GM19193 (cell line): ENCODE data around the gene ROBO4.

Experiments used
- POLR2A ChIP-seq: IDR thresholded peaks from 4 replicates; pipeline ENCODE4 v1.6.1; 2011; ENCODE audit not compliant: insufficient read depth, insufficient read length; ENCODE audit errors: extremely low read depth

Gene ROBO4

DNA sequence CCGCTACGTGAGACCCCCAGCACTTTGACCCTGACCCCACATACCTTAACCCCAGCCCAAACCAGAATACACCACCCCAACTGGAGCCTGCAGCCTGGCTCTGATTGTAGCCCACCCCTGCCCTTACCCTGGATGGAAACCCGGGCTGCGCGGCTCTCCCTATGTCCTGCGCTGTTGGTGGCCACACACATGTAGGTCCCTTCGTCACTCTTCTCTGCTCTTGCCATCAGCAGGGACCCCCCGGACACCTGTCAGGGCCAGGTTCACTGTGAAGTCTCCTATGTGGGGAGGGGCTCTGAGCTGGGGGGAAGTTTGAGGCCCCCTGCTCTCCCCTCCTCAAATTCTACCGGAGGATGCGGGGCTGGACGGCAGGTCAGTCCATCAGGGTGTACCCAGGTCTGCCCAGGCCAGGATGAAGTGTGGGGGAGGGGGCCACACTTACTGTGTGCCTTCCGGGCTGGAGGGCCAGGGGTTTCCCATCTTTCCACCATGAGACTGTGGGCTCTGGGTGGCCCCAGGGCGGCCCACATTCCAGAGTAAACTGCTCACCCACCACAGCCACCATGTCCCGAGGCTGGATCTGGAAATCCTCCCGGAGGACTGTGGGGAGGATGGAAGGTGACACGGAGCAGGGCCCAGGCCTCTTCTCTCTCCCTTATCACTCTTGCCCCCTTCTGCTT is 1.5 kb downstream of the ROBO4 start:
- TF ChIP-seq POLR2A = no peak

DNA sequence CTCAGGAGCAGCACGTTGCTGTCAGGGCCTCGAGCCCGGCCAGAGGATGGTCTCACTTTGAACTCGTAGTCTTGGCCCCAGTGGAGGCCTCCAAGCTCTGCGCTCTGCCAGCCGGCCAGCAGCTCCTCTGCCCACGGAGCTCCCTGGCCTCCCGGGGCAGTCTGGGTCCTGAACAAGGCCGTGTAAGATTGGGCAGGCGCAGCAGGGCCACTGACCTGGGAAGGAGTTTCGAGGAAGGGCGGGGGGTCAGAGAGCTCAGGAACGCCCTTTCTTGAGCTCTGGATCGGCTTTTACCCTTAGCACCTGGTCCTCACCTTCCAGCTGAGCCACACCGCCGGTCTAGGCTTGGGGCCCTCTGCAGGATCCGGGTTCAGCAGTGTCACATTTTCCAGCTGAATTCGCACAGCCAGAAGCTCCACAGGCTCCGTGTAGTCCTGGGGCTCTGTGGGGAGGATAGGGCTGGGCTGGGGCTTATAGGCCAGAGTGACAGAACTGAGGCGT is 2.1 kb downstream of the ROBO4 start:
- no peak for TF ChIP-seq POLR2A

DNA sequence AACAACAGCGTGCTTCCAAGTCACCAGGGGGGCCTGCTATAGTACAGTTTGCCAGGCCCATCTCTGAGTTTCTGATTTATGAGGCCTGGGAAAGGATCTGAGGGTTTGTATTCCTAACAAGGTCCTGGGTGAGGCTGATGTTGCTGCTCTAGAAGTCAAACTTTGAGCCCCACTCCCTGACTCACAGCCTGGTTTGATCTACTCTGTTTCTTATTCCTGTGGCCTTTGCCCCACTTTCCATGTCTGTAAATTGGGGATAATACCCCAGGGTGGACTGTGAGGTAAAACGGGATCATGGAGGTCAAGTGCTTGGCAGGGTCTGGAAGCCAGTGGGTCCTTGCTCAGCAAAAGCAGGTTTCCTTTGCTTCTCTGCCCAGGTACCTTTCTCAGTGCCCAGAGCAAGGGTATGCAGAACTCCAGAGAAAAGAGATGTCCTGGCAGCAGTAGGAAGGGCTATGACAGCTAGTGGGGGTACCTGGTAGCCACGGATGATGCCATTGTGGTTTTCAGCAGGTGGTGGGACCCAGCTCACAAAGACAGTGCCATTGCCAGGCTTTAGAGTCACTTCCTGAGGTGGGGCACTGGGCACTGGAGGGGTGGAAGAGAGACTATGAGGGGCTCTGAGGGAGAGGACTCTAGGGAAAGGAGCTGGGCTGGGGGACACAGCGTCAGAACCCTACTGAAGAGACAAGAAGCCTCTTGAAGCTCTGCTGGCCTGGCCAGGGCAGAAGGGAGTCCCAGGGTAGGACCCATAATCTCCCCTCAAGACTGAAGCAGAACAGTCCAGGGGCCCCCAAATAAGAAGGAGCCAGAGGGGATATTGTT is 2.8 kb downstream of the ROBO4 start:
- TF ChIP-seq POLR2A = no peak

DNA sequence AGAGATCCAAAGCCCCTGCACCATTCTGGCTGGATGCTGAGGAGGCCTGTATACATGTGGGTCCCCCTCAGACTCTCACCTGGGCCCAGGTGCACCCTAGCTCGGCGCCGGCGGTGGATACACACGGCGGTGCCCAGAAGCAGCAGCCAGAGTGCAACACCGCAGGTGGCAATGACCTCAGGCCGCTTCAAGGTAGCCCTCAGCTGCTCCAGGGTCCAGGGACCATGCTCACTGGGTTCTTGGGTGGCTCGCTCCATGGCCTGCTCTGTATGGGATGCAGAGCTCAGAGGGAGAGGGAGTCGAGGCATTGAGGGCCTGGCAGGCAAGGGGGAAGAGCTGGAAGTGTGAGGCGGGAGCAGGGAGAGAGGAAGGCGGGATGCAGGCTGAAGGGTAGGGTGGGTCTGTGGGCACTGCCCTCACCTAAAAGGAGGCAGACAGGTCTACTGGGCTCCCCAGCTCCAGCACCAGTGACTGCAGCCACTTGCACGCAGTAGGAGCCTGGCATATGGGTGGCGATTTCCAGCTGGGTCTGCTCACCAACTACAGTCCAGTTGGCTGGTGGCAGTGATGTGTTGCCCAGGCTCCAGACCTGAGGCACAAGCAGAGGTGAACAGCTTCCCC is 3.8 kb downstream of the ROBO4 start:
- TF ChIP-seq POLR2A = no peak

DNA sequence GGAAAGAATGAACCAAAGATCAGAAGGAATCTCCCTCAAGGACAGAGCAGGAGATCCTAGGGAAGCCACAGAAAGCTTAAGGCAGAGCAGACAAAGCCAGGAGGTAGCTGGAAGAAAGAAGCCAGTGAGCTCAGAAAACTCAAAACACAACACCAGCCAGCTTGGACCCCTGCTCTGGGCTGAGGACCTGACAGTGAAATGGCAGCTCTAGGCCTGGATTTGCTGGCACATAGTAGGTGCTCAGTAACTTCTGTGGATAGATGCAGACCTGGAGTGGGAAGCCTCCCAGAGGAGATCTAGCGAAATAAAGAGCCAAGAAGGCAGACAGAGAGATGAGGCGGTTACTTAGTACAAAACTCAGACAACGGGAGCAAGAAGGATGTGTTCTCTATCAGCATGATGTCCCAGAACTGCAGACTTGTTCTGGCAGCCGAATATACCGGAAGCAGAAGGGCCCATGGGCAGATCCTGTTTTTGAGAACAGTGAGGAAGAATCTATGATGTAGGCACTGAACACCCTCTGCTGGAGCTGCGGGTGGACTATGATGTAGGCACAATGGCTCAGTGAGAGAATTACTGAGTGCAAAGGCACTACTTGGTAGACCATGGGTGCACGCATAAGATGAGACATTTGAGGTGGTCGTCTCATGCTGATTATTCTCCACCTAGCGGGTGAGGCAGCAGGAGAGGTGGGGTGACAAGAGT is 4.8 kb downstream of the ROBO4 start:
- no peak for TF ChIP-seq POLR2A

DNA sequence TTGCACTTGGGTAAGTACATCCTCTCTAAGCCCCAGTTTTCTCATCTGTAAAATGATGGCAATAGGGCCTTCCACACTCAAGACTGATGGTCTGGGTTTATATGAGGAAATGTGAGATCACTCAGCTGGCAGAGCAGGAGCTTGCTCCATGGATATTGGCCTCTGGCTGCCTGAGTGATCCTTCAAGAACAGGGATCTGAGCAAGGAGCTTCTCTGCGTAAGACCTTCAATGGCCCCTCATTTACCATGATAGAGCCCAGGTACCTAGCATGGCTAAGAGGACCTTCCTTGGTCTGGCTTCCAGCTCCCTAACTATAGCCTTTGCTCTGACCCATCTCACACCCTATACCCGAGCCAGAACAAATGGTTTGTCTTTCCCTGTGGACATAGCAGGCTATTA is 5.5 kb downstream of the ROBO4 start:
- TF ChIP-seq POLR2A = no peak

DNA sequence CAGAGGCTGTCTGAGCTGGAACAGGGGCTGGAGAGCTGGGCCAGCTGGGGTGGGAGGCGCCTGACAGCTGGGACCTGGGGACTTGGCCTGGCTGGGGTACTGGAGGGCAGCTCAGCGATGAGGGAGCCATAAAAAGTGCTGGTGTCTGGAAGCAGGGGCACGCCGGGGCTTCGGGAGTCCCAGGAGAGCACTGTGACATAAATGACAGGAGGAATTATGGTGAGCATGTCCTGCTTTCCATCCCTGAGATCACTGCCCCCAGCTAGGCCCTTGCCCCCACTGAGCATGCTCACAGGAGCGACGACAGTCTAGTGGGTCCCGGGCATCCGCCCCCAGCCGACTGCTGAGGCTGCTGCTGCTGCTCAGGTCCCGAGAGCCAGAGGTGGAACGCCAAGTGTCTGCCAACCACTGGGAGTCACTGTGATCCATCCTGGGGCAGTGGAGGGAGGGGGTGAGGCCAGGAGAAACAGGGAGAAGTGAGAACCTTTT is 6.2 kb downstream of the ROBO4 start:
- TF ChIP-seq POLR2A = no peak

DNA sequence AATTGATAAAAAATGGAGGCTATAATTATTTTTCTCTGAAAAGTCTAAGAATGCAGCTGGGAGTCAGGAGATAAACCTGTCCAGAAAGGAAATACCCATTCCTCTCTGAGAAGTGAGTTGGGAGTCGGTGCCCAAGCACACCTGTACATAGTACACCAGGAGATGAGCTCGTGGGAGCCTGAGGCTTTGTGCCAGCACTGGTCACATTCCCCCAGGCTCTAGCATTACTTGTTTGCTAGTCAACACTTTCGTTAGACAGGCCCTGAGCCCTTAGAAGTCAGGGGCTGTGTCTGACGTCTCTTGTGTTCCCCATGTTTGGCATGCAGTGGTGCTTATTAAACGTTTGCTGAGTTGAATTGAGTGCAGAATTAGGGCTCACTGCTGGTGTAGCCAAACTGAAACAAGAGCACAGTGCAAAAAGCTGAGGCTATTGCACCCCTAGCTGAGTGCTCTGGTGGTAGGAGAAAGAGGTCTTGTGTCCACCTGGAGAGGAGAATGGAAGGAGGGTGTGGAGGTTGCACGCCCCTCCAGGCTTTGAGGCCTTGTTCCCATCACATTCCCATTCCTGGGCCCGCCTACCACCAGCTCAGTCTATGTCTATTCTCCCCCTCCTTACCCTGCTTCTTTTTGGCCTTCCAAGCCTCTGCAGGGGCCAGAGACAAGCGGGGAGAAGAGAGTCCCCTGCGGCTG is 6.8 kb downstream of the ROBO4 start:
- TF ChIP-seq POLR2A = no peak

DNA sequence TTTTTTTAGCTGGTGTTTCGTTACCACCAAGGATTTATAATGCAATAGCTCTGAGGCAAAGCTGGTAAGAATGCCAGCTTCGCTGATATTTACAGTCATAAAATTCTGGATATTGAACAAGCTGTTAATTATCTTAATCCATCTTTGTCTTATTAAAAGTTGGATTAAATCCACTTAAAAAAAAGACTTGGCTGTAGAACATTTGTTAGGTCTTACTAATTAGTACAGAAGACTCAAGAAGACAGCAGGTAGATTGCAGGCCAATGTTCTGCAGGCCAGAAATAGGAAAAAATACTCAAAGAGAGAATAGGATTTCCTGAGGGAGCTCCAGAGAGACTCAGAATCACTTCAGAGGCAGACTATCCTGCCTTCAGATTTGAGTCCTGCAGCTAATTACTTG is 7.5 kb downstream of the ROBO4 start:
- TF ChIP-seq POLR2A = no peak

DNA sequence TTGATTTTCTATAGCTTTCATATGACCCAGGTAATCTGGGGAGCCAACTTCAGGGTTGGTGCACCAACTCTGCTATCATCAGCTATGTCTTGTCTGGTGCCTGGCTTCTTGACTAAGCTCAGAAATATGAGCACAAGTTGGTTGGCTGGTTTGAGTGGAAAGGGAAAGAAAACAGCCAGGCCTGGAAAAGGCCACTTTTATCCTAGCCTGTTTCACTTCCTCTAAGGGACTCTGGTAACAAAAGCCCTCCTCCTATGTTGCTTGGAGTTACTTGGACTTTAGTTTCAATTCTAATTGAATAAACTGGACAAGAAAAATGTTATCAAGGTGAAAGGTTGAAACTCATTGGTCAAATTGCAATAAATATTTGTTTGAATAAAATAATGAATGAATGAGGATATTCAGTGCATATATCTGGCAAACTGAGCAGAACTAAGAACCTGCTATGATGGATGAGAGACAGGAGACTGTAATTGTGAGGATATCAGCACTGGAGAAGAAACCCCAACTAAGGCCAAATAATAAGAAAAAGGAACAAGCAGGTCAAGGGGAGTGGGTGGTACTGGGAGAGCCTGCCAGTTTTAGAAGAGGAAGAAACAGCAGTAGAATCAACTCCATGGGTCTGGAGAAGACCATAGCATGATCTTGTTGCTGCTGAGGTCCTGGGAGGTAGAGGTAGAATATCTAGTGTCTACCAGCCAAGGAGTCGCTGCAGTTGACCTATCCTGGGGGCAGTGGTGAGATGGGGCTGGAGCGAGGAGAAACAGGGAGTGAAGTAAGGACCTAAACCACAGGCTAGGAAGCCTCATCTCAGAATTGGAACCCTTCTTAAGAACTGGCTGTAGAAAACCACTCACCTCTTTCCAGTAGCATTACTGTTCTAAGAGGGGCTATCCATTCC is 8.2 kb downstream of the ROBO4 start:
- no peak for TF ChIP-seq POLR2A

DNA sequence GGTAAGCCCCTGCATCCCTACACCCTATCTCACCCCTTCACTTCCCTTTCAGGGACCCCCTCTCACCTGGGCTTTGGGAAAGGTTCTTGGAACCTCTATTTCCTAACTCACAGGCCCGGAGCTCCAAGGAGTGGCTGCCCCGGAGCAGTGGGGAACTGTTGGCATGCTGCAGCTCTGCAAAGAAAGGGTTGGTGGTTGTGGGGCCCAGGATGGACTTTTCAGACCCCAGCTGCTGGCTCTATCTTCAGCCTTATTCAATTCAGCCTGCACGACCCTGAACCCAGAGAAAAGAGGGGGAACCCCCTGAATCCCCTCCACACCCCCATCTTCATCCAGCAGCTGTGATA is 10.0 kb downstream of the ROBO4 start:
- TF ChIP-seq POLR2A = no peak

DNA sequence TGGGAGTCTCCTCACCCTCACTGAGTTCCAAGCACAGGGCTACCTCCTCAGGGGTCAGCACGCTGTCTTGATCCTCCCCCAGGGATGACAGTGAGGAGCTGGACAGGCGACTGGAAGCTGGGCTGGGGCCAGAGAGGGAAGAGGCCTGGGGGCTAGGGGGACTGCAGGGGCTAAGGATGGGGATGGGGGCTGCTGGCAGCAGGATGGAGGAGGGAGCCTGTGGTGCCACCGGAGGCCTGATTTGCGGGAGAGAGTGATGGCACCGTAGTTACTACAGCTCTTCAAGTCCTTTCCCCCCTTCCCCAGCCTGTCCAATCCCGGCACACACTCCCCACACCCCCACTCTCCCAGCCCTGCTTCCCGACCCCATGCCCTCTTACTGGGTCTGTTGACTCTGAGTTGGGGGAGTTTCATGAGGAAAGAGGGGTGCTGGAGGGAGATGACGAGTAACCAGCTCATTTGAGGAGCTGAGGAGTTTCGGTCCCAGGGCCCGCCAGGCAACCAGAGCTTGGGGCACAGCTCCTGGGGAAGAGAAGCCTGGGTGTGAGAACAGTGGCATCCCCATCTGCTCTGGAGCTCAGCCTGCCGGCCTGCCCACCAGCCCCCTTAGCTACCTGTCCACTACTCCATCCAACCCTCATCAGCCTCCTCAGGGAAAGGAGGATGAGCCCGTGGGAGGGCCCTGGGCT is 10.5 kb downstream of the ROBO4 start:
- TF ChIP-seq POLR2A = no peak

DNA sequence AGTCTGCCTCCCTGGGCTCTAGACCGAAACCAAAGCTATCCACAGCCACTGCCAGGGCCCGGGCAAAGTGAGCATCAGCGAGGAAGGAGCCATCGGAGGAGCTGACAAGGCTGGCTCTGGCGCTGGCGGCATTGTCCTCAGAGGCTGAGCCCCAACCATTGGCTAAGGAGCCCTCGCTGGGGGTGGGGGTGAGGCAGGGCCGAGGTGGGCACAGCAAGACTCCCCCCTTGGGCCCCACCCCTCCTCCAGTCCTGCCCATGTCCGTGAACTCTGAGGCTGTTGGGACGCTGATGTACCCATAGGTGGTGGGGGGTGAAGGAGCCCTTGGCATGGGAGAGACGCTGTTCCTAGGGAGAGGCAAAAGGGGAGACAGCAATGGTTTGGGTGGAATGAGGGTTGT is 11.2 kb downstream of the ROBO4 start:
- no peak for TF ChIP-seq POLR2A

DNA sequence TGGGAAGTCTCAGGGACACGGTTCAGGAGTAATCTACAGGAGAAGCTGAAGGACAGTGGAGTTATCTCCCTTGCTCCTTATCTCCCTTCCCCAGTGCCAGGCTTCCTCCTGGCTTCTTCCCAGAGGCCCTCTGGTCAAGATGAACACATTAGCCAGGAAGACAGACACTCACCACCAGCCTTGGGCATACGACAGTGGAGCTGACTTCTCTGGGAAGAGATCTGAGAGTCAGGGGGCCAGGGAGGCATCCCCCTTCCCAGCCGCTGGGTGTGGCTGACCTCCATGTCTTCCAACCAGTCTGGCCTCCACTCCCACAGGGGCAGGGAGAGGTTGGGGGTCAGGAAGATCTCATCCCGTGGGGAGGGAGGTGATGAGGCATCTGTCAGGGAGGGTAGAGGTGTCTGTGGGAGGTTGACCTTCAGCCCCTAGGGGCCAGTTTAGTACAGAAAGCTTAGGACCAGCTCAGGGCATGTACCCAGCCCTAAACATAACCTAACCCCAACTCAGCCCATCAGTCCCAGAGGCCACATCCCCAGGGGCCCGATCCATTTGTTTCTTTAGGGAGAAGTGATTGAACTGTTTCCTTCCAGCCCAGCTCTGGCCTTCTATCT is 12.7 kb downstream of the ROBO4 start:
- no peak for TF ChIP-seq POLR2A
